ENCODE results near the gene NUBP1. TPM values are rescaled to one million over a fixed set of nuclear protein-coding genes. Genes with fewer than 3 reads are reported as not detected.

NUBP1 gene
- total and polyA plus RNA-seq, 8 donors: 25.0 to 35.6 (median 28.8) TPM

GRCh38 chr16:10750793-10751192, 7.2 kb downstream of the NUBP1 start:
- H3K36me3 ChIP-seq: peaks cover 0 to 73% of the 10 kb centered on the region in 2 donors
- intact Hi-C loops (cut with DNase I): no loop called here
- H3K9me3 ChIP-seq: no peaks in the 10 kb centered on the region
- H3K4me3 ChIP-seq: no peak overlapping the region
- no peaks in the 10 kb centered on the region for H3K27me3 ChIP-seq
- ATAC-seq: no peak
- H3K27ac ChIP-seq: no peak overlapping the region
- no peak for TF ChIP-seq CTCF (IDR thresholded peaks at IDR 0.05)
- no peak for DNase-seq
- peaks cover 3 to 46% of the 10 kb centered on the region in 2 donors for H3K4me1 ChIP-seq

DNA sequence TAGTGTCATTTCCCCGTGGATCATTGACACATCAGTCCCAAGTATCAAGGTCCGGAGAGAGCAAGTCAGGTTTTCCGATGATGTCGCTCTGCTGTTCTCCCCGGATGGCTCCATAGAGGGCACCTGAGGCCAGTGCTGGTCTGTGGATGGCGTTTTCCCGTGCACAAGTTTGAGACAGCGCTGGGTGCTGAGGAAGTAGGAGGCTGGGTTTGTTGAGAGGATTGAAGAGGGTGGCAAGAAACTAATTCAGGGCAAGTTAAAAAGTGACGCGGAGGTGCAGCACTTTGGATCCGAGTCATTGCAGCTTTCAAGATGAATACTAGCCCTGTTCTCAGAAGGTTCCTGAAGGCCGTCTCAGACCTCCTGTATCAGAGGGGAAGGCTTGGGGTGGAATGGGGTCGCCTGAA, 7.7 kb downstream of the NUBP1 start:
- no peak for ATAC-seq
- H3K4me1 ChIP-seq: peaks cover 0 to 42% of the 10 kb centered on the region in 2 donors
- H3K36me3 ChIP-seq: peaks cover 0 to 78% of the 10 kb centered on the region in 2 donors
- no peak for DNase-seq
- no peak overlapping the region for H3K27ac ChIP-seq
- H3K9me3 ChIP-seq: no peaks in the 10 kb centered on the region
- no peak overlapping the region for H3K4me3 ChIP-seq
- intact Hi-C loops (cut with DNase I): no loop called here
- no peaks in the 10 kb centered on the region for H3K27me3 ChIP-seq
- no peak for TF ChIP-seq CTCF (IDR thresholded peaks at IDR 0.05)

DNA sequence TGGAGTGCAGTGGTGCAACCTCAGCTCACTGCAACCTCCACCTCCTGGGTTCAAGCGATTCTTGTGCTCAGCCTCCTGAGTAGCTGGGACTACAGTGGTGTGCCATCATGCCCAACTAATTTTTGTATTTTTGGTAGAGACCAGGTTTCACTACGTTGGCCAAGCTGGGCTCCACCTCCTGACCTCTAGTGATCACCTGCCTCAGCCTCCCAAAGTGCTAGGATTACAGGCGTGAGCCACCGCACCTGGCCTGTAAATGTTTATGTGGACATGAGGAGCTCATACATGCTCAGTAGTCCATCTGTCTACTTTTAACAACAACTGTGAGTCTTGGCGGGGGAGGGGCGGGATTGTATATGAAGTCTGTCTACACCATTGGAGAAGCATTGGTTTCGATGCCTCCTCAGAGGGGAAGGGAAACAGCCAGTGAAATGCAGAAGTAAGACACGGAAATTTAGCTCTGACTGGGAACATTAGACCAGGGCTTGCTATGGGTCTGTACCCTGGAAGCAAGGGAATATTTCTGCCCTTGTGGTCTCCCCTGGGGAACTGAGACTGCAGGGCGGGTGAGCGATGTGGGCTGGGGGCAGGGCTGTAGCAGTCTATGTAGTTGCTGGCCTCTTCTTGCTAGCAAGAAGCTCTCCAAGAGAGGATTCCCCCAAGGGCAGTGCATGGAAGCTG, 9.3 kb downstream of the NUBP1 start:
- H3K27me3 ChIP-seq: no peaks in the 10 kb centered on the region
- no peak overlapping the region for H3K4me3 ChIP-seq
- no peaks in the 10 kb centered on the region for H3K9me3 ChIP-seq
- peaks cover 0 to 83% of the 10 kb centered on the region in 2 donors for H3K36me3 ChIP-seq
- peaks cover 0 to 42% of the 10 kb centered on the region in 2 donors for H3K4me1 ChIP-seq
- no peak for TF ChIP-seq CTCF (IDR thresholded peaks at IDR 0.05)
- H3K27ac ChIP-seq: peak overlapping the region in 1 of 2 donors; percentile 37
- intact Hi-C loops (cut with DNase I): no loop called here
- DNase-seq (peak in 1 of 4 donors; percentile 73), ATAC-seq (peak; percentile 47)

GRCh38 chr16:10753670-10754069, 10.0 kb downstream of the NUBP1 start:
- no peak for TF ChIP-seq CTCF (IDR thresholded peaks at IDR 0.05)
- no peak for ATAC-seq
- peak overlapping the region in 1 of 2 donors; percentile 37 for H3K27ac ChIP-seq
- intact Hi-C loops (cut with DNase I): no loop called here
- peaks cover 0 to 83% of the 10 kb centered on the region in 2 donors for H3K36me3 ChIP-seq
- no peaks in the 10 kb centered on the region for H3K27me3 ChIP-seq
- no peaks in the 10 kb centered on the region for H3K9me3 ChIP-seq
- no peak overlapping the region for H3K4me3 ChIP-seq
- DNase-seq: no peak
- H3K4me1 ChIP-seq: peaks cover 0 to 37% of the 10 kb centered on the region in 2 donors

DNA sequence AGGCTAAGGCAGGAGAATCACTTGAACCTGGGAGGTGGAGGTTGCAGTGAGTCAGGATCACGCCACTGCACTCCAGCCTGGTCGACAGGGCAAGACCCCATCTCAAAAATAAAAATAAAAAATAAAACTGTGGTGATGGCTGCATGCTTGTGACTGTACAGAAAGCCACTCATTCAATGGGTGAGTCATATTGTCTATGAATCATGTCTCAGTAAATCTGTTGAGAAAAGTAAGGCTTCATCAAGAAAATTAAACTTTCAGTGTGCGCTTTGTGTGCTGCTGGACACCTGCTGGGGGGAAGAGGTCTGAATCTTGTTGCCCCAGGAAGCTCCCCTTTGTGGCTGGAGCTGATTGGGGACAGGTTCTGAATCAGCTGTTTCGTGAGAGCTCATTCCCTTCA, 11.3 kb downstream of the NUBP1 start:
- TF ChIP-seq CTCF (IDR thresholded peaks at IDR 0.05): no peak
- Histone ChIP-seq H3K9me3 (no peaks in the 10 kb centered on the region), H3K4me3 (no peak overlapping the region), H3K27ac (no peak overlapping the region), H3K4me1 (peaks cover 0 to 33% of the 10 kb centered on the region in 2 donors), H3K27me3 (no peaks in the 10 kb centered on the region), H3K36me3 (peaks cover 0 to 87% of the 10 kb centered on the region in 2 donors)
- intact Hi-C loops (cut with DNase I): no loop called here
- no peak for DNase-seq
- peak; percentile 24 for ATAC-seq

All from left lung (tissue), 10 donors.